Keratinocyte (primary cell): Measurements from ENCODE around the gene SLC12A3.

ENCODE experiments used
- EZH2 ChIP-seq: IDR thresholded peaks from one replicate; pipeline ENCODE4 v1.6.1; 2012; ENCODE audit warnings: inconsistent platforms, mild to moderate bottlenecking, low read length, moderate library complexity
- TF ChIP-seq, protein P1 (sequence below), 3 experiments: IDR thresholded peaks in 1 of 3; conservative IDR thresholded peaks in 1 of 3; optimal IDR thresholded peaks in 1 of 3; 2 replicates in 2 of 3; 3 replicates in 1 of 3; pipeline versions ENCODE3 to v1.5.1; 2011; ENCODE audit warnings: low read length in 3 of 3, mild to moderate bottlenecking in 3 of 3, moderate library complexity in 2 of 3, control low read depth in 1 of 3, inconsistent platforms in 1 of 3; ENCODE audit not compliant: insufficient read depth in 2 of 3; ENCODE audit errors: extremely low read depth in 1 of 3

DNA sequence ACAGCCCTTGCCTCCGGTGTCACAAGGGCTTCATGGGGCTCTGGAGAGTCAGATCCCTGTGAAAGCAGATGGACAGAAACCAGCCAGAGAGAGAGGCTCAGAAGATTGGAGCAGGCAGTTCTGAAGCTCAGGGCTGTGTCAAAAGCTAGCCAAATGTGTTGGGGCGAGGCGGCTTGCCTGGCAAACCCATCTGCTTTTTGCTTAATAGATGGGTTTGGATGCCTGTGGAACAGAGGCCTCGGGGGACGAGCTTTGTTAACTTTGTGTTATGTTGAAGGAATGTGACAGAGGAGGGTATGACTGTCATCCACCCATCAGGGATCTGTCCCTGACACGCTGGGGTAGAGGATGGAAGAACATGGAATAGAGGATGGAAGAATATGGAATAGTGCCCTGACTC, 21.0 kb upstream of the SLC12A3 start:
- TF ChIP-seq, protein P1, sequence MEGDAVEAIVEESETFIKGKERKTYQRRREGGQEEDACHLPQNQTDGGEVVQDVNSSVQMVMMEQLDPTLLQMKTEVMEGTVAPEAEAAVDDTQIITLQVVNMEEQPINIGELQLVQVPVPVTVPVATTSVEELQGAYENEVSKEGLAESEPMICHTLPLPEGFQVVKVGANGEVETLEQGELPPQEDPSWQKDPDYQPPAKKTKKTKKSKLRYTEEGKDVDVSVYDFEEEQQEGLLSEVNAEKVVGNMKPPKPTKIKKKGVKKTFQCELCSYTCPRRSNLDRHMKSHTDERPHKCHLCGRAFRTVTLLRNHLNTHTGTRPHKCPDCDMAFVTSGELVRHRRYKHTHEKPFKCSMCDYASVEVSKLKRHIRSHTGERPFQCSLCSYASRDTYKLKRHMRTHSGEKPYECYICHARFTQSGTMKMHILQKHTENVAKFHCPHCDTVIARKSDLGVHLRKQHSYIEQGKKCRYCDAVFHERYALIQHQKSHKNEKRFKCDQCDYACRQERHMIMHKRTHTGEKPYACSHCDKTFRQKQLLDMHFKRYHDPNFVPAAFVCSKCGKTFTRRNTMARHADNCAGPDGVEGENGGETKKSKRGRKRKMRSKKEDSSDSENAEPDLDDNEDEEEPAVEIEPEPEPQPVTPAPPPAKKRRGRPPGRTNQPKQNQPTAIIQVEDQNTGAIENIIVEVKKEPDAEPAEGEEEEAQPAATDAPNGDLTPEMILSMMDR (optimal IDR thresholded peaks at IDR 0.05 in 1 of 3, IDR thresholded peaks at IDR 0.05 in 1 of 3, conservative IDR thresholded peaks at IDR 0.05 in 1 of 3; ENCODE audit: extremely low read depth in 1 of 3, insufficient read depth in 2 of 3, low read length in 3 of 3), result no peak
- no peak for TF ChIP-seq EZH2
